ENCODE measurements around the gene RUNDC3A. TPM values are rescaled to one million over a fixed set of nuclear protein-coding genes. Genes with fewer than 3 reads are reported as not detected.

Gene RUNDC3A
- total RNA-seq, 4 donors from 2014 or later = 0.51 TPM; not detected in 3

DNA sequence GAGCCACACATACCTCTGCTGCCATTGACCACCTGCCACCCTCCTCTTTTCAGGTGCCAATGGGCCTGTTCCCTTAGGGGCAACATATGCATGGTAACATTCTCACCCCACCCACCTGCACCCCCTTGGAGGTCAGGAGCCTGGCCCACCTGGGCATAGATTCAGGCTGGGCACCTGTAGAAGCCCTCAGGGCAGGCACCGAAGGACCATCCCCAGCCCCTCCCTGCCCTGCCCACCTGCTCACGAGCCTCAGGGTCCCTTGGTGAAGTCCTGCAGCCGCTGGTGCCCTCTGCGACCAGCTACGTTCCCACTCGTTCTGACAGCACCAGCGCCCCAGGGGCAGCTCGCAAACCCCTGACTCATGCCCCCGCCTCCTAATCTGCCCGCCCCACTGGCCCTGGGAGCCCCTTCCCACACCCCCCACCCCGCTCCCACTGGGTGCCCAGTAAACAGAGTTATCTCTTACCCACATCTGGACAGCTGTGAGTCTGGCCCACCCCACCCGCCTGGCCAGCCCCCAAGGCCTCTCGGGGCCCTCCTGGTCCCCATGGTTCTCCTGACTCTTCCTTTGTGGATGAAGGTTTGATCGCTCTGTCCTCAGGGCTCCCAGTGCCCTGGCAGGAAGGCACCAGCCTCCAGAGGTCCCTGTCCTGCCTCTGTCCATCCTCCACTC lies 40.4 kb upstream of the RUNDC3A start, which contains the start of gene SLC4A1:
SLC4A1 (minus strand) TSS at position 318 of the 673 bp plus-strand sequence. CDS start 5,269 bp downstream, outside the sequence.
- TF ChIP-seq, protein P1, sequence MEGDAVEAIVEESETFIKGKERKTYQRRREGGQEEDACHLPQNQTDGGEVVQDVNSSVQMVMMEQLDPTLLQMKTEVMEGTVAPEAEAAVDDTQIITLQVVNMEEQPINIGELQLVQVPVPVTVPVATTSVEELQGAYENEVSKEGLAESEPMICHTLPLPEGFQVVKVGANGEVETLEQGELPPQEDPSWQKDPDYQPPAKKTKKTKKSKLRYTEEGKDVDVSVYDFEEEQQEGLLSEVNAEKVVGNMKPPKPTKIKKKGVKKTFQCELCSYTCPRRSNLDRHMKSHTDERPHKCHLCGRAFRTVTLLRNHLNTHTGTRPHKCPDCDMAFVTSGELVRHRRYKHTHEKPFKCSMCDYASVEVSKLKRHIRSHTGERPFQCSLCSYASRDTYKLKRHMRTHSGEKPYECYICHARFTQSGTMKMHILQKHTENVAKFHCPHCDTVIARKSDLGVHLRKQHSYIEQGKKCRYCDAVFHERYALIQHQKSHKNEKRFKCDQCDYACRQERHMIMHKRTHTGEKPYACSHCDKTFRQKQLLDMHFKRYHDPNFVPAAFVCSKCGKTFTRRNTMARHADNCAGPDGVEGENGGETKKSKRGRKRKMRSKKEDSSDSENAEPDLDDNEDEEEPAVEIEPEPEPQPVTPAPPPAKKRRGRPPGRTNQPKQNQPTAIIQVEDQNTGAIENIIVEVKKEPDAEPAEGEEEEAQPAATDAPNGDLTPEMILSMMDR (IDR thresholded peaks at IDR 0.05; ENCODE audit: low read depth) = no peak

GRCh38 chr17:44268709-44269534 lies 39.5 kb upstream of the RUNDC3A start:
- TF ChIP-seq, protein P1 (IDR thresholded peaks at IDR 0.05; ENCODE audit: low read depth) = no peak

DNA sequence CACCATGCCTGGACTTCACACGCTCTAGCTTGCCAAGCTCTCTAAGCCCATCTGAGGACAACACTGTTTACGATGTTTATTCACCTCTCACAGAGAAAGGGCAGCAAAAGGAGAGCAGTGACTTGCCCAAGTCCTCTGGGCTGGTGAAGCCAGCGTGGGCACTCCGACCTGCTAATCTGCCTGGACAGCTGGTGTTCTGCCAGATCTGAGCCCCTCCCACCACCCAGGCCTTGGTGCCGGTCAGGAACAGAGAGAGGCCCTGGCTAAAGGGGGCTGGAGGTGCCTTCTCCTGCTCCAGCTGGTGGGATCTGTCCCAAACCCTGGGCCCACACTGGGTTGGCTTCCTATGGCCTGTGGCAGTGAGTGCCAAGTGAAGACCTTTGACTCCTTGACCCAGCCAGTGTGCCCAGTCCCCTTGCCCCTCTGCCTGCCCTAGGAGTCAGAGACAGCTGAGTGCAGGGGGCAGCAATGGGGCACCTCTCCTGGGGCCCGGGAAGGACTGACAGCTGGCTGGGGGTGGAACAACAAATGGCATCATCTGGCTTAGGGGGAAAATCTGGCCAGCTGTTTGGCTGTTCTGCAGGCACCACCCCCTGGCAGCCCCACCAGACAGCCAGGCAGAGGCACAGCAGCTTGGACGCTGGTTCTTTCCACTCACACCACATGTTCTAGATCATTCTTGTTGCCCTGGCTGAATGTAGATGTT lies 38.7 kb upstream of the RUNDC3A start:
- TF ChIP-seq, protein P1 (IDR thresholded peaks at IDR 0.05; ENCODE audit: low read depth) = no peak

- TF ChIP-seq, protein P1 (IDR thresholded peaks at IDR 0.05; ENCODE audit: low read depth) = no peak
Observed at GRCh38 chr17:44272321-44272951, 36.0 kb upstream of the RUNDC3A start.

- TF ChIP-seq, protein P1 (IDR thresholded peaks at IDR 0.05; ENCODE audit: low read depth) = no peak
Observed at GRCh38 chr17:44272954-44273353, 35.4 kb upstream of the RUNDC3A start.

- TF ChIP-seq, protein P1 (IDR thresholded peaks at IDR 0.05; ENCODE audit: low read depth) = no peak
Observed at GRCh38 chr17:44273607-44274006, 34.8 kb upstream of the RUNDC3A start.
